Dermis blood vessel endothelial cell (primary cell): ENCODE data around the gene DNAI2. TPM values are rescaled to one million over a fixed set of nuclear protein-coding genes. Genes with fewer than 3 reads are reported as not detected.
"Not testable (repeated sequence)": the region's sequence is repeated elsewhere in the genome, so short reads cannot be mapped to it uniquely, and the experiment has no call there.

Experiments used
- DNase-seq: peaks from one replicate; pipeline ENCODE4 v3.0.0; 2010
- total RNA-seq: library from RNA; depleted of rRNA; stranded (reverse); fragments of >200 nt; gene quantifications from 2 replicates; pipeline ENCODE4 v1.2.3, GENCODE V29; 2014

Gene DNAI2
- total RNA-seq, 1 donor from 2014 or later, result not detected

GRCh38 chr17:74276541-74277009 is 2.5 kb downstream of the DNAI2 start:
- no peak for DNase-seq

- DNase-seq, result no peak
Measured at GRCh38 chr17:74277935-74278334, 3.9 kb downstream of the DNAI2 start.

GRCh38 chr17:74279617-74280016 is 5.6 kb downstream of the DNAI2 start:
- DNase-seq, result not testable (repeated sequence)

GRCh38 chr17:74280093-74280513 is 6.1 kb downstream of the DNAI2 start:
- no peak for DNase-seq

GRCh38 chr17:74281799-74282198 is 7.8 kb downstream of the DNAI2 start:
- no peak for DNase-seq

GRCh38 chr17:74282274-74282586 is 8.2 kb downstream of the DNAI2 start:
- not testable (repeated sequence) for DNase-seq

- DNase-seq, result no peak
Measured at GRCh38 chr17:74282587-74283370, 8.7 kb downstream of the DNAI2 start.

GRCh38 chr17:74283371-74283673 is 9.3 kb downstream of the DNAI2 start:
- DNase-seq, result no peak

GRCh38 chr17:74287031-74287602 is 13.1 kb downstream of the DNAI2 start:
- no peak for DNase-seq

- DNase-seq, result no peak
Measured at GRCh38 chr17:74288785-74289184, 14.8 kb downstream of the DNAI2 start.

GRCh38 chr17:74289688-74290087 is 15.7 kb downstream of the DNAI2 start:
- DNase-seq, result no peak

GRCh38 chr17:74290340-74290739 is 16.3 kb downstream of the DNAI2 start:
- DNase-seq, result no peak

- DNase-seq, result no peak
Measured at GRCh38 chr17:74292495-74292894, 18.5 kb downstream of the DNAI2 start.

GRCh38 chr17:74295625-74296547 is 21.9 kb downstream of the DNAI2 start:
- DNase-seq, result no peak

GRCh38 chr17:74296548-74296936 is 22.5 kb downstream of the DNAI2 start:
- DNase-seq, result peak; percentile 43

GRCh38 chr17:74297941-74298340 is 23.9 kb downstream of the DNAI2 start:
- DNase-seq, result no peak

- DNase-seq, result no peak
Measured at GRCh38 chr17:74298778-74299177, 24.7 kb downstream of the DNAI2 start.

- DNase-seq, result no peak
Measured at GRCh38 chr17:74299226-74300009, 25.4 kb downstream of the DNAI2 start.

GRCh38 chr17:74303305-74303704 is 29.3 kb downstream of the DNAI2 start:
- no peak for DNase-seq

- DNase-seq, result no peak
Measured at GRCh38 chr17:74304184-74304583, 30.1 kb downstream of the DNAI2 start.

- peak; percentile 60 for DNase-seq
Measured at GRCh38 chr17:74305865-74306654, 32.0 kb downstream of the DNAI2 start.
